Liver (tissue), 9 donors: ENCODE results near the gene GIPC2. TPM values are rescaled to one million over a fixed set of nuclear protein-coding genes. Genes with fewer than 3 reads are reported as not detected.
"Not testable (repeated sequence)": the region's sequence is repeated elsewhere in the genome, so short reads cannot be mapped to it uniquely, and the experiment has no call there.

ENCODE experiments used
- DNase-seq: peaks from one replicate; pipeline ENCODE4 v3.0.0-alpha.2; 2017; ENCODE audit warnings: low spot score
- H3K27ac ChIP-seq, 2 donors: one replicate each; pipeline ENCODE4 v1.7.0; 2013; ENCODE audit warnings: inconsistent platforms in 2 of 2, low read length in 2 of 2, control low read depth in 1 of 2, low read depth in 1 of 2, mild to moderate bottlenecking in 1 of 2
- H3K27me3 ChIP-seq, 4 donors: one replicate each; pipeline versions ENCODE4 v1.6.1 to v1.7.0; 2013; ENCODE audit warnings: low read length in 3 of 4, inconsistent platforms in 1 of 4, mild to moderate bottlenecking in 1 of 4, moderate library complexity in 1 of 4; ENCODE audit not compliant: control insufficient read depth in 4 of 4, insufficient read depth in 4 of 4
- H3K36me3 ChIP-seq, 4 donors: one replicate each; pipeline versions ENCODE4 v1.6.1 to v1.7.0; 2013; ENCODE audit warnings: low read length in 3 of 4, mild to moderate bottlenecking in 3 of 4, low read depth in 1 of 4, moderate library complexity in 1 of 4; ENCODE audit not compliant: control insufficient read depth in 4 of 4, insufficient read depth in 3 of 4
- H3K4me1 ChIP-seq, 4 donors: one replicate each; pipeline versions ENCODE4 v1.6.1 to v1.7.0; 2013; ENCODE audit warnings: low read length in 3 of 4, mild to moderate bottlenecking in 3 of 4, moderate library complexity in 1 of 4; ENCODE audit not compliant: control insufficient read depth in 4 of 4, insufficient read depth in 4 of 4
- H3K4me3 ChIP-seq, 3 donors: one replicate each; pipeline versions ENCODE4 v1.6.1 to v1.7.0; 2013; ENCODE audit warnings: low read length in 3 of 3, control low read depth in 1 of 3, low read depth in 1 of 3, mild to moderate bottlenecking in 1 of 3
- H3K9ac ChIP-seq, 2 donors: one replicate each; pipeline ENCODE4 v1.7.0; 2013; ENCODE audit warnings: low read length in 2 of 2, mild to moderate bottlenecking in 2 of 2, moderate library complexity in 2 of 2, control low read depth in 1 of 2, low read depth in 1 of 2
- H3K9me3 ChIP-seq, 4 donors: one replicate each; pipeline versions ENCODE4 v1.6.1 to v1.7.0; 2013; ENCODE audit warnings: low read length in 3 of 4; ENCODE audit not compliant: control insufficient read depth in 4 of 4
- EGR1 ChIP-seq, 2 donors: IDR thresholded peaks; 2 replicates each; pipeline ENCODE4 v1.6.1; 2016 to 2018; ENCODE audit warnings: antibody characterized with exemption in 2 of 2, low read depth in 2 of 2
- FOXA1 ChIP-seq: IDR thresholded peaks from 2 replicates; pipeline ENCODE4 v1.6.1; 2016; ENCODE audit warnings: antibody characterized with exemption
- FOXA2 ChIP-seq: IDR thresholded peaks from 2 replicates; pipeline ENCODE4 v1.6.1; 2016; ENCODE audit warnings: antibody characterized with exemption
- GABPA ChIP-seq, 2 donors: IDR thresholded peaks in 1 of 2; conservative IDR thresholded peaks in 1 of 2; 2 replicates each; pipeline ENCODE4 v1.6.1; 2016; ENCODE audit warnings: antibody characterized with exemption in 2 of 2, mild to moderate bottlenecking in 1 of 2, moderate library complexity in 1 of 2
- HNF4A ChIP-seq, 2 donors: conservative IDR thresholded peaks; 2 replicates each; pipeline ENCODE4 v1.6.1; 2016; ENCODE audit warnings: antibody characterized with exemption in 2 of 2, mild to moderate bottlenecking in 2 of 2
- HNF4G ChIP-seq: IDR thresholded peaks from 2 replicates; pipeline ENCODE4 v1.6.1; 2016; ENCODE audit warnings: antibody characterized with exemption
- JUND ChIP-seq, 2 donors: IDR thresholded peaks; 2 replicates each; pipeline ENCODE4 v1.6.1; 2016; ENCODE audit warnings: antibody characterized with exemption in 2 of 2
- MAX ChIP-seq: IDR thresholded peaks from 2 replicates; pipeline ENCODE4 v1.6.1; 2016; ENCODE audit warnings: antibody characterized with exemption
- RXRA ChIP-seq, 2 donors: IDR thresholded peaks; 2 replicates each; pipeline ENCODE4 v1.6.1; 2017 to 2018; ENCODE audit warnings: antibody characterized with exemption in 2 of 2, mild to moderate bottlenecking in 1 of 2
- YY1 ChIP-seq: IDR thresholded peaks from 2 replicates; pipeline ENCODE4 v1.6.1; 2016; ENCODE audit warnings: antibody characterized with exemption, mild to moderate bottlenecking
- WGBS: extraction: QIAGEN DNeasy Blood & Tissue Kit; methylation state at CpG from one replicate; pipeline ENCODE4 v1.1.7; 2013; 5-methylcytosine and 5-hydroxymethylcytosine counted together
- polyA plus RNA-seq, 2 donors: library from polyadenylated mRNA; stranded (reverse) in 1 of 2; unstranded in 1 of 2; fragments of 200-250 nt in 1 of 2; fragments of >200 nt in 1 of 2; fragmentation: Nextera tagmentation in 1 of 2; extraction: Ambion mirVana in 1 of 2; gene quantifications; one replicate each; pipeline versions ENCODE4 v1.2.1 to v1.2.3, GENCODE V29; 2013 to 2015
- total RNA-seq, 2 donors: library from RNA; depleted of rRNA; stranded (reverse); fragments of >200 nt; gene quantifications; one replicate each; pipeline ENCODE4 v1.2.3, GENCODE V29; 2014
- TF ChIP-seq, protein P1 (sequence below): fragments of 150-350 bp; IDR thresholded peaks from 2 replicates; pipeline ENCODE4 v1.5.1; 2017; ENCODE audit warnings: improper control_type of control experiment, low read depth, low read length; ENCODE audit not compliant: missing input control
- TF ChIP-seq, protein P2 (sequence below): IDR thresholded peaks from 2 replicates; pipeline ENCODE4 v1.6.1; 2016; ENCODE audit warnings: antibody characterized with exemption, mild to moderate bottlenecking
- donor health status: healthy.
- donor health status: healthy.
- donor health status: healthy.
- donor health status: healthy.
- donor health status: healthy.

GIPC2 gene, protein sequence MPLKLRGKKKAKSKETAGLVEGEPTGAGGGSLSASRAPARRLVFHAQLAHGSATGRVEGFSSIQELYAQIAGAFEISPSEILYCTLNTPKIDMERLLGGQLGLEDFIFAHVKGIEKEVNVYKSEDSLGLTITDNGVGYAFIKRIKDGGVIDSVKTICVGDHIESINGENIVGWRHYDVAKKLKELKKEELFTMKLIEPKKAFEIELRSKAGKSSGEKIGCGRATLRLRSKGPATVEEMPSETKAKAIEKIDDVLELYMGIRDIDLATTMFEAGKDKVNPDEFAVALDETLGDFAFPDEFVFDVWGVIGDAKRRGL
- total RNA-seq (10 to 100 TPM in 1 of 2 donors, 1 to 10 TPM in 1; 5.0 to 10.9 TPM), polyA plus RNA-seq (1 to 10 TPM; 3.7 to 7.9 TPM)

- DNase-seq, result peak; percentile 66
- Histone ChIP-seq H3K9me3 (no peaks in the 10 kb centered on the region), H3K9ac (peak within 1 kb of the TSS; percentile 6 to 83), H3K27me3 (no peaks in the 10 kb centered on the region), H3K4me3 (peak within 1 kb of the TSS; percentile 76 to 92 (median 88)), H3K4me1 (peaks cover 2 to 33% (median 19%) of the 10 kb centered on the region in 4 donors), H3K27ac (peak within 1 kb of the TSS; percentile 89 to 95), H3K36me3 (no peaks in the 10 kb centered on the region)
- peak; percentile 23 to 43 for TF ChIP-seq HNF4A (conservative IDR thresholded peaks at IDR 0.05)
- no peak for TF ChIP-seq EGR1 (IDR thresholded peaks at IDR 0.05; ENCODE audit: low read depth in 2 of 2)
- TF ChIP-seq RXRA (IDR thresholded peaks at IDR 0.05), result no peak
- peak; percentile 29 for TF ChIP-seq HNF4G
- TF ChIP-seq YY1, result peak; percentile 56
- TF ChIP-seq, protein P1, sequence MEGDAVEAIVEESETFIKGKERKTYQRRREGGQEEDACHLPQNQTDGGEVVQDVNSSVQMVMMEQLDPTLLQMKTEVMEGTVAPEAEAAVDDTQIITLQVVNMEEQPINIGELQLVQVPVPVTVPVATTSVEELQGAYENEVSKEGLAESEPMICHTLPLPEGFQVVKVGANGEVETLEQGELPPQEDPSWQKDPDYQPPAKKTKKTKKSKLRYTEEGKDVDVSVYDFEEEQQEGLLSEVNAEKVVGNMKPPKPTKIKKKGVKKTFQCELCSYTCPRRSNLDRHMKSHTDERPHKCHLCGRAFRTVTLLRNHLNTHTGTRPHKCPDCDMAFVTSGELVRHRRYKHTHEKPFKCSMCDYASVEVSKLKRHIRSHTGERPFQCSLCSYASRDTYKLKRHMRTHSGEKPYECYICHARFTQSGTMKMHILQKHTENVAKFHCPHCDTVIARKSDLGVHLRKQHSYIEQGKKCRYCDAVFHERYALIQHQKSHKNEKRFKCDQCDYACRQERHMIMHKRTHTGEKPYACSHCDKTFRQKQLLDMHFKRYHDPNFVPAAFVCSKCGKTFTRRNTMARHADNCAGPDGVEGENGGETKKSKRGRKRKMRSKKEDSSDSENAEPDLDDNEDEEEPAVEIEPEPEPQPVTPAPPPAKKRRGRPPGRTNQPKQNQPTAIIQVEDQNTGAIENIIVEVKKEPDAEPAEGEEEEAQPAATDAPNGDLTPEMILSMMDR, result no peak
- no peak for TF ChIP-seq FOXA2
- peak in 1 of 2 donors; percentile 7 for TF ChIP-seq GABPA (IDR thresholded peaks at IDR 0.05 in 1 of 2, conservative IDR thresholded peaks at IDR 0.05 in 1 of 2)
- TF ChIP-seq, protein P2, sequence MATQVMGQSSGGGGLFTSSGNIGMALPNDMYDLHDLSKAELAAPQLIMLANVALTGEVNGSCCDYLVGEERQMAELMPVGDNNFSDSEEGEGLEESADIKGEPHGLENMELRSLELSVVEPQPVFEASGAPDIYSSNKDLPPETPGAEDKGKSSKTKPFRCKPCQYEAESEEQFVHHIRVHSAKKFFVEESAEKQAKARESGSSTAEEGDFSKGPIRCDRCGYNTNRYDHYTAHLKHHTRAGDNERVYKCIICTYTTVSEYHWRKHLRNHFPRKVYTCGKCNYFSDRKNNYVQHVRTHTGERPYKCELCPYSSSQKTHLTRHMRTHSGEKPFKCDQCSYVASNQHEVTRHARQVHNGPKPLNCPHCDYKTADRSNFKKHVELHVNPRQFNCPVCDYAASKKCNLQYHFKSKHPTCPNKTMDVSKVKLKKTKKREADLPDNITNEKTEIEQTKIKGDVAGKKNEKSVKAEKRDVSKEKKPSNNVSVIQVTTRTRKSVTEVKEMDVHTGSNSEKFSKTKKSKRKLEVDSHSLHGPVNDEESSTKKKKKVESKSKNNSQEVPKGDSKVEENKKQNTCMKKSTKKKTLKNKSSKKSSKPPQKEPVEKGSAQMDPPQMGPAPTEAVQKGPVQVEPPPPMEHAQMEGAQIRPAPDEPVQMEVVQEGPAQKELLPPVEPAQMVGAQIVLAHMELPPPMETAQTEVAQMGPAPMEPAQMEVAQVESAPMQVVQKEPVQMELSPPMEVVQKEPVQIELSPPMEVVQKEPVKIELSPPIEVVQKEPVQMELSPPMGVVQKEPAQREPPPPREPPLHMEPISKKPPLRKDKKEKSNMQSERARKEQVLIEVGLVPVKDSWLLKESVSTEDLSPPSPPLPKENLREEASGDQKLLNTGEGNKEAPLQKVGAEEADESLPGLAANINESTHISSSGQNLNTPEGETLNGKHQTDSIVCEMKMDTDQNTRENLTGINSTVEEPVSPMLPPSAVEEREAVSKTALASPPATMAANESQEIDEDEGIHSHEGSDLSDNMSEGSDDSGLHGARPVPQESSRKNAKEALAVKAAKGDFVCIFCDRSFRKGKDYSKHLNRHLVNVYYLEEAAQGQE, result no peak
- TF ChIP-seq MAX, result no peak
- TF ChIP-seq JUND (IDR thresholded peaks at IDR 0.05), result no peak
- 2% methylated on average over 85 of the region's 85 CpGs for WGBS
These were observed at the start of gene GIPC2 for GRCh38 chr1:78045926-78046778. Gene GIPC2 (plus strand): TSS chr1:78045966. CDS start chr1:78046095, 129 bp downstream.

DNA sequence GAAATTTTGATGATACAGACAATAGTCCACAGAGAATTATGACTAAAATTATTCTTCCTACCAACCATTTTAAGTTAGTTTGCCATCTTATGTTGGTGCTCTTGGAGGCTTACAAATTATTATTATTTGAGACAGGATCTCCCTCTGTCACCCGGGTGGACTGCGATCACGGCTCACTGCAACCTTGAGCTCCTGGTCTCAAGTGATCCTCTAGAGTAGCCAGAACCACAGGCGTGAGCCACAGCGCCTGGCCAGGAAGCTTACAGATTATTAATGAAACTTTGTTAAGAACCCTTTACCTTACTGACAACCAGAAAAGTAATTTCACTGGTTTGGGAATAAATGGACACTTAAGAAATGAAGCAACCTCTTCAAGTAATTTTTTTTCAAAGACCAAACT, 49.0 kb upstream of the GIPC2 start:
- Histone ChIP-seq H3K27ac (no peak overlapping the region), H3K36me3 (peaks cover 0 to 3% (median 0%) of the 10 kb centered on the region in 4 donors), H3K9ac (no peak overlapping the region), H3K9me3 (no peaks in the 10 kb centered on the region), H3K4me3 (no peak overlapping the region), H3K4me1 (no peaks in the 10 kb centered on the region), H3K27me3 (no peaks in the 10 kb centered on the region)
- DNase-seq, result no peak
- WGBS, result 98% methylated on average over 5 of the region's 5 CpGs
- TF ChIP-seq FOXA1, result no peak

DNA sequence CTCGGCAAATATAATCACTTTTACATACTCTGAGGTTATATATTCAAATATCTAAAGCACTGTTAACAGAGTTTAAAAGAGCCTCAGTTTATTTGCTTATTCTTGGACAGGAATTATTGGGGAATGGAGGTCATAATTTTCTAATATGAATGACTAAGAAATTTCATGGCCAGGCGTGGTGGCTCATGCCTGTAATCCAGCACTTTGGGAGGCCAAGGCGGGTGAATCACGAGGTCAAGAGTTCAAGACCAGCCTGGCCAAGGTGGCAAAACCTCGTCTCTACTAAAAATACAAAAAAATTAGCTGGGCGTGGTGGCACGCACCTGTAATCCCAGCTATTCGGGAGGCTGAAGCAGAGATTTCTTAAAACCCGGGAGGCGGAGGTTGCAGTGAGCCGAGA, 45.2 kb upstream of the GIPC2 start:
- not testable (repeated sequence) for H3K9ac ChIP-seq, H3K4me1 ChIP-seq, H3K4me3 ChIP-seq, H3K27me3 ChIP-seq, H3K27ac ChIP-seq, H3K9me3 ChIP-seq, H3K36me3 ChIP-seq, DNase-seq
- 94% methylated on average over 11 of the region's 11 CpGs for WGBS
